KOPT-K1 (cell line): ENCODE data around the gene CD47.

Source experiments
- H3K27ac ChIP-seq: fragments of 200-600 bp; sonication (generic); 2 replicates; pipeline ENCODE4 v1.5.1; 2016; ENCODE audit warnings: antibody characterized with exemption, mild to moderate bottlenecking, low read depth, low read length; ENCODE audit not compliant: poor library complexity, severe bottlenecking
- H3K36me3 ChIP-seq: fragments of 200-600 bp; sonication (generic); 2 replicates; pipeline ENCODE4 v1.5.1; 2017; ENCODE audit warnings: antibody characterized with exemption, mild to moderate bottlenecking, low read length, moderate library complexity; ENCODE audit not compliant: insufficient read depth
- H3K9me3 ChIP-seq: fragments of 200-600 bp; sonication (generic); 2 replicates; pipeline ENCODE4 v1.5.1; 2017; ENCODE audit warnings: antibody characterized with exemption, low read length, mild to moderate bottlenecking; ENCODE audit not compliant: insufficient read depth, poor library complexity, severe bottlenecking

The CD47 gene

DNA sequence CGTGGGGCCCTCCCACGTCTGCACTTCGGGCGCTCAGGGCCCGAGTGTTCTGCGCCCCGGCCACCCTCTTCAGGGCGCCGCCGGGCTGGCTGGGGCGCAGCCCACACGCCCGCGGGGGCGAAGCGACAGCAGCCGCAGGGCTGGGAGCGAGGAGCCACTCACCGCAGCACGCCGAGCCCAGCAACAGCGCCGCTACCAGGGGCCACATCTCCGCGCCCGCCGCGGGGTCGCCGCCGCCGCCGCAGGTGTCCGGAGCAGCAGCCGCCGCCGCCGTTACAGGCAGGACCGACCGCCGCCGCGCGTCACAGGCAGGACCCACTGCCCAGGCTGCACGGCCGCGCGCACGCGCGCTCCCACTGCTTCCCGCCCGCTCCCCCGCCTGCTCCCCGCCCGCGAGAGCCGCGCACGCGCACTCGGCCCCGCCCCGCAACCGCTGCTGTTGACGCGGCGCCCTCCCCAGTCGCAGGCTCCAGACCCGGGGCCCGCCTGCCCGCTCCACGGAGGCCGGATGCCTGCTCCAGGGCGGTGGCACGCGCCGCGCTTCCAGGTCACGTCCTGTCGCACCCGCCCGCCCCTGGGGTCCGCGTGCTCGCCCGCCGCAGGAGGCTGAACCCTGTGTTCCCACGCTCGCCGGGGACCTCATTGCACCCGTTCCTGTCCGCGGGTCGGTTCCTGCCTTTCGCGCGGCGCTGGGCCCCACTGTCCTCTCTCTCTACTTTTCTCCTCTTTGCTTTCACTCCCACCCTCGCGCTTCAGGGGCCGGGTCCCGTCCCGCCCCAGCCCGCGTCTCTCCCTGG, at the start of gene CD47:
CD47 (minus strand) TSS at position 331 of the 797 bp plus-strand sequence; CDS start at position 208, 123 bp downstream.
- peaks cover 23% of the 10 kb centered on the region for H3K36me3 ChIP-seq
- H3K27ac ChIP-seq, result peak within 1 kb of the TSS; percentile 97
- H3K9me3 ChIP-seq, result no peaks in the 10 kb centered on the region

DNA sequence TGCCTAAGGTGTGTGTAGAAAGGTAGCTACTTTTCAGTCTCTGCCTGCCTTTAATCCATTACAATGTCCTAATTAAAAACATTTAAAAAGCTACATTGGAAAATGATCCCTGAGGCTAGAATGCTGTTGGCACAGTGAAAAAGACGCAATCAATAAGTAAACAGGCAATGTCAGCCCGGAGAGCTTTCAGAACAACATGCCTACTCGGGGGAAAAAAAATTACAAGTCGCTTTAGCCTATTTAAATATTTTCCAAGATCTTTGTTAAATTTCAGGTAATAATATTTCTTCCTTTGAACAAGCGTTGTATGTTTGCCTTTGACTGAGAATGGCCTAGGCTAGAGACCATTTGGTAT, 46.6 kb upstream of the CD47 start:
- H3K9me3 ChIP-seq, result no peaks in the 10 kb centered on the region
- peaks cover 36% of the 10 kb centered on the region for H3K36me3 ChIP-seq
- no peak overlapping the region for H3K27ac ChIP-seq

DNA sequence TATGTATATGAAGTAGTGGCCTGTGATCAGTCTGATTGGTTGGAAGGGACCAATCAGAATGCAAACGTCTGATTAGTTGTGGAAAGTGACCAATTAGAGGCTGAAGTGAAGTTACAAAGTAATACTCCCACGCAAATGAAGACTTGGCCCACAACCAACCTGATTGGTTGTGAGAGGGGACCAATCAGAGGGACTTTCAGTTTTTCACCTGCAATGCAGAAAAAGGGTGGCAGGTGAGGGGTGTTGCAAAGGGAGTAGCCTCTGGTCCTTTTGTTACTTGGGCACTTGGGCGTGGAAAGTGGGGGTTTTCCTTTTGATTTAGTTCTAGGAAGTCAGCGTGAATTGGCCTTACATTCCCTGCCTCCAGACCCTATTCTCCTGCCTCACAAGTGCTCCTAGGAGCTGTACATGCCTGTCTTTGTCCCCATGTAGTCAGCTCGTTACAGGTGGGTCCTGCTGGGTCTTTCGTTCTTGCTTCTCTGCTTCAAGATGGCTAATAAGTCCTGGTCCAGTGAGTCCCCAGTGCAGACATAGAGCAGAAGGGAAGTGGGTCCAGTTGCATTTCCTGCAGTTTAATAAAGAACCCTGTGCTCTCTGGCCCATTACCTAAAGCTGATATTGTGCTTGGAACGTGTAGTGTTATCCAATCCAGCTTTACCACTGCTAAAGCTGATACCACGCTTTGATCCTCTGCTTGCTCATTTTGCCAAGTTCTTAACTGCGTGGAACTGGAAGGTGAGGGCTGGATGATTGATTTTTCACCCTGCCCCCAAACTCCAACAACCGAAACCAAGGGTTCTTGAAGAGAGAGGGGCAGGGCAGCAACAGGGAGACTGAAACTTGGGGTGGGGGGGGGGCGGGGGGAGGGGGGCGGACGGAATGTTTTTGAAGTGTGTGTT, 46.0 kb upstream of the CD47 start:
- Histone ChIP-seq H3K27ac (no peak overlapping the region), H3K9me3 (no peaks in the 10 kb centered on the region)

DNA sequence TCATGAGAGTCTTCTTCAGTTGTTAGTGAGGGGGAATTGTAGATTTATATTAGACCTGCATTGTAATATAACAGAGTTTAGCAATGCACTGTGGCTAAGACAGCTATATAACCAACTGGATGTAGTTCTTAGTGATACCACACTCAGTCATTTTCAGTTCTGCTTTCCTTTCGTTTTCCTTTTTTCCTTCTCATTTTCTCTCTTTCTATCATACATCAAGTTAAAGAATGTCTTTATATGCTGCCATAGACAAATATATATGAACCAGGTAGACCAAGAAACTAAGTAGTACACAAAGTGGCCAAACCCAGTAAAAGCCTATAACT, 43.7 kb upstream of the CD47 start:
- H3K9me3 ChIP-seq, result no peaks in the 10 kb centered on the region
- H3K27ac ChIP-seq, result peak overlapping the region; percentile 80
- peaks cover 46% of the 10 kb centered on the region for H3K36me3 ChIP-seq

More for the DNA sequence above, 46.0 kb upstream of the CD47 start:
- H3K36me3 ChIP-seq, result peaks cover 42% of the 10 kb centered on the region

DNA sequence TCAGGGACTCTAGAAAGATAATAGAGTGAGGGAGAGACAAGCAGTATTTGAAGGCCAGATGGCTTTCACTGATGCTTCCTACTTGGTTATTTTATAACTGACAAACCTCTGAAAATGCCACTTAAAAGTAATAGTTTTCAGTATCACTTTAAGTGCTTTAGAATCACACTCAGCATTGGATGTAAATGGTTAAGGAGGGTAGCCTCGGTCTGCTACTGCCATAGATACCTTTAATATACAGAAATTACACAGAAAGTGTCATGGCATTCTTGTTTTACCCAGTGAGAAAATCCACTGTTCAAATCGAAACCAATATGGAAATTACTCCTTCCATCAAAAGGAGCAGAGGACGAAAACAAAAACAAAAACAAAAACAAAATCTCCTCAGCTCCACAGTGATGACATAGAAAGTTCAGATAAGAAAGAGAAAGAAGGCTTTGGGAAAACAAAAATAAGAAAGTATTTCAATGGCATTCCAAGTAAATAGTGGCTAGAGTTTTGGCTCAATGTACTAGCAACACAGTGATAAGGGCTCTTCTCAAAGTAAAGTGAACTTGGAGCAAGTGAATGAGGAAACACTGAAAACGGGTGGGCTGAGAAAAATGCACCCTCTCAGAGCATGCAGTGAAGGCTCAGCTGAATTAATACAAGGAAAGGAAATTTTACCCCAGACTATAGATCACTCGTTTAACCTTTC, 43.2 kb upstream of the CD47 start:
- H3K9me3 ChIP-seq, result no peaks in the 10 kb centered on the region
- H3K36me3 ChIP-seq, result peaks cover 42% of the 10 kb centered on the region
- peak overlapping the region; percentile 80 for H3K27ac ChIP-seq

DNA sequence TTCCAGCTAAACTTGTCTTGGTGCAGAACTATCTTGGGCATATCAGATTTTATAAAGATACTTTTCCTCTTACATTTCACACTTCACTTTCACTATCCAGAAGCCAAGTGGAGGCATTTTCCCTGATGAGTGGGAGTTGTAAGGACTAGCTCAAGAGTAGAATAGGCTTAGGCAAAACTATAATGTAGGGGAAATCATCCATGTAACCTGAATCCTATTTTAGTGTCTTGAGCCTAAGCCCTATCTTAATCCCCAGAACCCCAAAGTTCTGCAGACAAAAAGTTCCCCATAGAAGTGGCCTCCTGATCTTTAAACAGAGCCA, 42.2 kb upstream of the CD47 start:
- peaks cover 47% of the 10 kb centered on the region for H3K36me3 ChIP-seq
- peak overlapping the region; percentile 80 for H3K27ac ChIP-seq
- no peaks in the 10 kb centered on the region for H3K9me3 ChIP-seq

DNA sequence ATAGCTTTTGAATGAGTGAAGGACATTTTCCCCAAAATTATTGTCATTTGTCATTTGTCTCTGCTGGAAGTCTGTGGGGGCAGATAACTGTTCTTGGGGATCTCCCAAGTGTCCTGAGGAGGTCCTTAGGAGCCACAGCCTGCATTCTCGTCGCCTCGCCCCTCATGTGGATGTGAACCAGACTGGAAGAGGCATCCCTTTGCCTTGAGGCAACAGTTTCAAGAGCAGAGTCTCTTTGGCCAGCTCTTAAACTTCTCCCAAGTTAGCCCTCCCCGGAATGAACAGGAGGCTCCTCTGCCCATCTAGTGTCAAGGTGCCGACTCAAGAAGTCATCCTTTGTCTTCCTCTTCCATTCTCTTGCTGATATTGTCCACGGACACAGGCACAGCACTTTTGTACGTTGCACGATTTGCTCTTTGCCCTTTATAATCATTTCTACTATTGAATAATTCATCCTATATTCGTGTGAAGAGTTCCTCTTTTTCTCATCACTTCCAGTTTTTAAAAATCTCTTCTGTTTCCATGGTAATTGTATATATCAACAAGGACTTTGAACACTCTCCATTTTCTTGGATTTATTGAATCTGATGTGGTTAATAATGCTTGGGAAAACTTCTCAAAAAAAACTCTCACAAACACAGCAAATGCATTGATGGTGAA, 40.8 kb upstream of the CD47 start:
- H3K27ac ChIP-seq, result peak overlapping the region; percentile 80

DNA sequence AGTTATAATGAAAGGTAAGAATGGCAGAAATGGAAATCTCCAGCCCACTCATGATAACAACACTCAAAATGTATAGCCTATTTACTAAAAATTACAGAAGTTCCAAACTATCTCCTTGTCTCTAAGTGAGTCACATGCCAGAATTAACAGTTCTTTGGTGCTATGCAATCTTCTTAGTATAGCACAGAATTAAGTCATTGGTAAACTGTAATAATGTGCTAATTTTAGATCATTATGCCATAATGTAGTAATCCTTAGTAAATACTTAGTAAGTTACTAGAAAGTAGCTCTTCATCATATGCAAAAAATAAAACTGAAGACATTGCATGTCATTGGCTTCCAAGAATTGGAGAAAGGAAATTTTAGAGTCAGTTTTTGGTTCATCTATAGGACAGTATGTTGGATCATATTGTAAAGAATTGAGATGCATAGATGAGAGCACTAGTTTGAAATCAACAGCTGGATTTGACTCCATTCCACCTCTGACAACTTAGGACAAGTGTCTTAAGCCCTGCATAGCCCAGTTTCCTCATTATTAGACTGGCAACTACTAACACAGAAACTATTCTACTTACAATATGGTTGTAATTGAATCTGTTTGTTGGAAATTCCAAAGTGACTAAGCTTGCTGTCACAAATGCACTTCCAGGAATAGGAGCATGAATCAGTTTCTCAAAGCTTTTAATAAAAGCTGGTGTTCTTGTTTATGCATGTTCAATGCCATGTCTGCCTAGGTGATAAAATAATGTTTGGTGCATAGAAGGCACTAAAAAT, 40.1 kb upstream of the CD47 start:
- Histone ChIP-seq H3K36me3 (peaks cover 29% of the 10 kb centered on the region), H3K9me3 (no peaks in the 10 kb centered on the region), H3K27ac (peak overlapping the region; percentile 80)

More for the DNA sequence above, 40.8 kb upstream of the CD47 start:
- Histone ChIP-seq H3K9me3 (no peaks in the 10 kb centered on the region), H3K36me3 (peaks cover 36% of the 10 kb centered on the region)

DNA sequence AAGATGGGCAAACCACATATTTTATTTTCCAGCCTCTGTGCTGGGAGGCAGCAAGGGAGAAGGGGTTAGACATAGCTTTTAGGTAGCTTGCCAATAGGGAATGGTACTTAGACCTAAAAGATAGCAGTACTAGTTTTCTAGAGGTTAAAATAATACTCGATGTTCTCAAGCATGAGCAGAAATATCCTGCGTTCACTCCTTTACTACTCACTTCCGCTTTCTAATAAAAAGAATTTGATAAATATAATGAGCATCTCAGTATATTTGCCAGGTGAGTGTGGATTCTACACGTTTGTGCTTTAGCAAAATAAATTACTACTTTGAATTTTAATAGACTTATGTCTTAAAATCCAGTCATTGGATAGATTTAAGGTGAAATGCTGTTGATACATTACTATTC, 39.4 kb upstream of the CD47 start:
- Histone ChIP-seq H3K36me3 (peaks cover 23% of the 10 kb centered on the region), H3K9me3 (no peaks in the 10 kb centered on the region), H3K27ac (peak overlapping the region; percentile 24)

DNA sequence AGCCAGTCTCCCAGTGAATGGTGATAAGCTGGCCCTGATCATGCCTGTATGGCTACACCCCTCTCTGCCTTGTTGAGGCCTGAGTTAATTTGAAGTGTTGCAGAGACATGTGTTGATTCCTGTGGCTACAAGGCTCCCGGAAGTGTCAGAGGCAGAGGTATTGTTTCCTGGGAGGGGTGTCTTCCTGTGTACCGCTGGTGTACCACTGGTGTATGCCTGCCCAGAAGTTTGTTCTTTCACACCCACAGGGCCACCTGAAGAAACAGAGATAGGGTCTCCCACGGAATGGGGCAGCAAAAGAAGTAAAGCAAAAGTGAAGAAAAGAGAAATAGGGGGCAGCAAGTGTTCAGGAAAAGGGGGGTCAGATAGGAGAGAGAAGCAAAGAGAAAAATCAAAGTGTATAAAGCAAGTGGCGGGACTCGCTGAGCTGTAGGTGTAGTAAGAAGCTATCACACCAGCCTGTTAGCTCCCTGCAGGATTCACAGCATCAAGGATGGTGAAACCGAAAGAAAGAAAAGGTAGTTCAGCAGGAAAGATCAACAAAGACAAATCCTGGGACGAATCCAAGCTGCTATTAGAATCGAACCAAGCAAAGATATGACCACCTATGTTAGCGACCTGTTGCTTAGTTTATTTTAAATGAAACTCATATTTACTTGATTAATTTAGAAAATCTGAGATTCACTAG, 36.6 kb upstream of the CD47 start:
- no peaks in the 10 kb centered on the region for H3K9me3 ChIP-seq
- H3K36me3 ChIP-seq, result peaks cover 21% of the 10 kb centered on the region
- H3K27ac ChIP-seq, result peak overlapping the region; percentile 99

DNA sequence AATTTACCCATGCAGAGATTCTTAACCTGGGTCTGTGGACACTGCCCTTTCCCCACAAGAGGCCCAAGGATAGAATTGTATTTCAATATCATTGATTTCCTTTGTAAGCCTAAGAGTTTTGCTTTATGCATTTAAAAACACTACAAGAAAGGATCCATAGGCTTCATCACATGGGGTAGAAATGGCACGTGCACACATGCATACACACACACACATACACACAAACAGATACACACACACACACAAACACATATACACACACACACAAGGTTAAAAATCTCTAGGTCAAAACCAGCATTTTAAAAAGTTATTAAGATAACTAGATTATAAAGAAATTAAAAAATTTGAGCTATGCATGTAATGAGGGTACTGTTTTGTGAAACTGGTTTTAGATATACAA, 35.5 kb upstream of the CD47 start:
- peaks cover 11% of the 10 kb centered on the region for H3K36me3 ChIP-seq
- peak overlapping the region; percentile 99 for H3K27ac ChIP-seq
- no peaks in the 10 kb centered on the region for H3K9me3 ChIP-seq

DNA sequence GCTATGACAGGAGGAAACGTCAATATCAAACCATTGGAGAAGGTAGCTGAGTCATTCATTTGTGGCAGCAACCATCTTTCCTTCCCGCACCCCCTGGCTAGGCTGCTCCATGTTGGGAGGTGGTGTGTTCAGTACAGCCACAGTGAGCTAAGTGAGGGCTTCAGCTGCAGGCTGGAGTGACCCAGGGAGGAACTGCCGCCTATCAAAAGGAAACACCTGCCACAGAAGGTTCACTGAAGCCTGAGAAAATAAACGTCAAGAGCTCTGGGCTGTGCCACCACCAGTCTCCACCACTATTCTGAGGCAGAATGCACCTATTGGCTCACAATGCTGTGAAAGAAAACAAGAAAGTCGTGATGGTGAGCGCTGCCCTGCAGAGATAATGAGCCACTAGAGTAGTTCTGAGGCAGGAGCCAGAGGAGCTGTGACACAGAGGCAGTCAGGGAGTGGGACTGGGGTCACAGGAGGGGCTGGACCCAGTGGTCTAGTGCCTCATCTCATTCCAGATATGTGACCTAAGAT, 34.8 kb upstream of the CD47 start:
- peaks cover 11% of the 10 kb centered on the region for H3K36me3 ChIP-seq
- peak overlapping the region; percentile 99 for H3K27ac ChIP-seq

DNA sequence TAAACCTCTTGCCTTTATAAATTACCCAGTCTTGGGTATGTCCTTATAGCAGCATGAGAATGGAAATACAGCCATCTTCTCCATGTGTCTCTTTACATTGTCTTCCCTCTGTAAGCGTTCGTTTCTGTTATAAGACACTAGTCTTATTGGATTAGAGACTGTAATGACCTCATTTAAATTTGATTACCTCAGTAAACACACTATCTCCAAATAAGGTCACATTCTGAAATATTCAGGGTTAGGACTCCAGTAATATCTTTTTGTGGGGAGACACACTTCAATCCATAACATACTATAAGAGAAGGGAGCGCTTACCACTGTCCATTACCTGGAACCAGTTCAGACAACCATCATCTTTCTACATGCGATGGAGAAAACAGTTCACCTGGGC, 34.3 kb upstream of the CD47 start:
- Histone ChIP-seq H3K9me3 (no peaks in the 10 kb centered on the region), H3K27ac (peak overlapping the region; percentile 99), H3K36me3 (peaks cover 11% of the 10 kb centered on the region)

More for the DNA sequence above, 34.8 kb upstream of the CD47 start:
- H3K9me3 ChIP-seq, result no peaks in the 10 kb centered on the region
